HG03558 (cell line): ENCODE measurements around the gene AHDC1.

Source experiments
- ATAC-seq: cut with Tn5 transposase; IDR thresholded peaks from one replicate; pipeline ENCODE4 v1.9.1; 2021; ENCODE audit warnings: moderate number of reproducible peaks; ENCODE audit not compliant: unreplicated experiment; ENCODE audit errors: extremely low read depth

AHDC1 gene

DNA sequence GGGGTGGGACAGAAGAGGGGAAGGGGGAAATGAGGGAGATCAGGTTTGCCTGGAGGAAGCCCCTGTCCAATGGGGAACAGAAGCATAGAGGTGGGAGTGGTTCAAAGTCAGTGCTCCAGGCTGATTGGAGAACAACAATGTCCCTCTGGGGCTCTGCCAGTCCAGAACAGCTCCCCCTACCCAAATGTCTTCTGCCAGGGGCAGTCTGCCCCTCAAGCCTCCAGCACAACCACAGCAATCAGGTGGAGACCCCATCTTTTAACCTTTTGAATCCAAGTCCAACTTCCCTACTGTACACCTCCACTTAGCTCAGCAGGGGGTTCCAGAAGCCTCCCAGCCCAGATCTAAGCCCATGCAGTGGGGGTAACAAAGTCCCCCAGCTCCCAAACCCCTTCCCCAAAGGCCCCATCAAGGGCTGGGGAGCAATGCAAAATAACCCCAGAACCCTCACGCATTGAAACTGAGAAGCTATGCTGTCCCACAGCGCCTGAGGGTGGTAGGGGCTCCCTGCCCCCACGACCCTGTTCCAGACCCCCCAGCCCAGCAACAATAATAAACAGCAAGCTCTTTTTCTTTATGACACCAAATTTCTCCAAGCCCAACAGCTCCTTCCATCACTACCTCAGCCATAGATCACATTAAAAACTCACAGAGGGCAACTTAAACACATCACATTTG lies 3.3 kb downstream of the AHDC1 start:
- no peak for ATAC-seq

GRCh38 chr1:27599605-27600497 lies 4.1 kb downstream of the AHDC1 start:
- no peak for ATAC-seq

GRCh38 chr1:27598902-27599528 lies 4.9 kb downstream of the AHDC1 start:
- no peak for ATAC-seq

DNA sequence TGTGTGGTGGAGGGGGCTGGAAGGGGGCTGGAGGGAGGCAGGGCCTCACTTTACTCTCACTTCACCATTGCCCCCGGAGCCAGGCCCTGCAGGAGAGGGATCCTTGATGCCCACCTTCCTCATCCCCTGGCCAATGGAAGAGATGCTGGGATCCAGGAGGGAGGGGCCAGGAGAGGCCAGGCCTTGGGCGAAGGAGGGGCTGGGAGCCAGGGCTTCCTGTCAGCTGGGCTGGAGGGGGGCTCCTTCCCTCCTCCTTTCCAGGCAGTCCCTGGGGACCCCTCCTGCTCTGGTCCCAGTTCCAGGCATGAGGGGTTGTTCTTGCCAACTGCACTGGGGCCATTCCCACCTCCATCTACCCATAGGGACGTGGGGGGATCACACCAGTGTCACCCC lies 5.7 kb downstream of the AHDC1 start:
- ATAC-seq: no peak

DNA sequence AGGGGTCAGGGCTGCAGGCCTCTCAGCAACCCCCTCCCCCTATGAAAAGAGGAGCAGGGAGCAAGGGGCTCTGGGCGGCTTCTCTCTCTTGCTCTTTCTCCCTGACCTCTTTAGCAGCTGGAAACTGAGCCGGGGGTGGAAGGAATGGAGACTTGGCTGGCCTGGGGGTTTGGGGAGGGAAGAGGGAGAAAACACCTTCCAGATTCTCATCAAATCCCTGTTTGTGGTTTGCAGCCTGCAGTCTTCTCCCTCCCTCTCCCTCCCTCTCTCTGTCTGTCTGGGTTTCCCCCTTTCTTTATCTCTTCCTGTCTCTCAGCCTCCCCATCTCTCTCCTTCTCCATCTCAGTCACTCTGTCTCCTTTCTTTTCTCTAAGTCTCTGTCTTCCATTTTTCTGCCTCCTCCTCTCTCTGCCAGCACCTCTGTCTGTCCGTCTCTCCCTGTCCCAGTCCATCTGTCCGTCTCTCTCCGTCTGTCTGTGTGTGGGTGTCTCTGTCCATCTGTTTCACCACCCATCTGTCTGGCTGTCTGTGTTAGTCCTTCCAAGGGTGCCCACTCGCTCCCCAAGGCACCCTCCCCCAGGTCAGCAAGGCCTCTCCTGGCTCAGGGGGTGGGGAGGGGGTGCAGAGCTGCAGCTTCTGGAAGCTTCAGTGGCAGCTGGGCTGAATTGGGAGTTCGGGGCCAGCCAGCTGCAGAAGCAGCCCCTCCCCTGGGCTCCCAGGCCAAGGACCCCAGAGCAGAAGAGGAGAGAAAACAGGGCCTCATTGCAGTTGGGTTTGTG lies 6.2 kb downstream of the AHDC1 start:
- no peak for ATAC-seq

DNA sequence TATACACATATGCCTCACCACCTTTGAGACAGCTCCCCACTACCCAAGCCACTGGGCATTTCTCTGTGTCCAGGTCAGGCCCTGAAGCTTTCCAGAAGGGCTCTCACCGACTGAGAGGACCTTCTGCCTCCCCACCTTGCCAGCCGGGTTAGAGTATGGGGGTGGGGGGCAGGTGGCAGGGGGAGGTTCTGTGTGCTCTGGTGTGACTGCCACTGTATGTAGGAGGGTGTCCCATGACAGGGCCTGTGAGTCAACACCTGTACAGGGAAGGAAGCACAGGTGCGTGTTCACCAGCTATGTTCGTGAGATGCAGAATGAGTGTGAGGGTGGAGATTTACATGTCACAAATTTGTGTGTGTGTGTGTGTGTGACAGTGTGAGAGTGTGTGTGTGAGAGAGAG lies 7.0 kb downstream of the AHDC1 start:
- no peak for ATAC-seq

GRCh38 chr1:27596261-27596660 lies 7.7 kb downstream of the AHDC1 start:
- no peak for ATAC-seq

DNA sequence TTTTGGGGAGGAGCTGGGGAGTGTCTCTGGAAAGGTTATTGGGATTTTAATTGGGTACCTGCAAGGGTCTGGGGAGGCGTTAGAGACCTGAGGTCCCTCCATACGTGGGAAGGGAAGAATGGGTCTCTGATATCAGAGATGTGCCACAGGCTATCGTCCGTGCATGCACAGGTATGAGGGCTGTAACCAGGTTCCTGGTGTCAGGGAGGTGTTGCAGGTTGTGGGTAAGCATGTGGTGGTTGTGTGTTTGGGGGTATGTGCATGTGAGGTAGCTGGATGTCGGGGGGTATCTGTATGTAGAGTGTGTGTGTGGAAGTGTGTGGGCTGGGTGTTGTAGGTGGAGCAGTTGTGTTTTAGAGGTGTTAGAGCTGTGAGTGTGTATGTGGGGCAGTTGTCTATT lies 8.3 kb downstream of the AHDC1 start:
- ATAC-seq: no peak

- no peak for ATAC-seq
These were observed 9.1 kb downstream of the AHDC1 start for GRCh38 chr1:27594564-27595510.

GRCh38 chr1:27593678-27594563 lies 10.0 kb downstream of the AHDC1 start:
- ATAC-seq: no peak

DNA sequence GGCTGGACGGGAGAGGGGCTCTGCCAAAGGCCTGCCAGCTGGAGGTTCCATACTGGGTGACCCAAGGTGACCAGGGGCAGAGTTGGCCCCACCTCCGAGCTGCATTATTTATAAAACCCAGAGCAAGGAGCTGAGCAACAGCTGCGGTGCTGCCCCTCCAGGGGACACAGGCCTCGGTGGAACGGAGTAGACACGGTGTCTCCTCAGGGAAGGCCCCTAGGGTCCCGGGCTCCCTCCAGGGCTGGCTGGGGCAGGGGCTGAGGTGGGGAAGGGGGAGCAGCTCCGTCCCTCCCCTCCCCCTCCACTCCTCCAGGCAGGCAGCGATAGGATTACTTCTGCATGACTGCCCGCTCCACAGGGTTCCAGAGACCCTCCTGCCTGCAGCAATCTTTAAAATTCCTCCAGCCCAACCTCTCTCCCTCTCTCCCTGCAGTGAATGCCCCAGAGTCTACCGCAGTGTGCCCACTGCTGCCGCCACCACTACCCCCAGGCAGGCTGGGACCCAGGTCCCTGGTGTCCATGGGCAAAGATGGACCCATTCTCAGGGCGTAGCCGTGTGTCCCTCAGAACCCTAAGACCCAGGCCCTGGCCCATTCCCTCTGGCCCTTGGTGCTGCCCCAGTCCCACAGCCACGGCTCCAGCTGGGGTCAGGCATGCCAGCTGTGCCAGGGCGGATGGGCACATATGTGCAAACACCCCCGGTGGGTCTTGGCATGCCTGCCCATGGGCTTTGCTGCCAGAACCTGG lies 10.8 kb downstream of the AHDC1 start:
- no peak for ATAC-seq

DNA sequence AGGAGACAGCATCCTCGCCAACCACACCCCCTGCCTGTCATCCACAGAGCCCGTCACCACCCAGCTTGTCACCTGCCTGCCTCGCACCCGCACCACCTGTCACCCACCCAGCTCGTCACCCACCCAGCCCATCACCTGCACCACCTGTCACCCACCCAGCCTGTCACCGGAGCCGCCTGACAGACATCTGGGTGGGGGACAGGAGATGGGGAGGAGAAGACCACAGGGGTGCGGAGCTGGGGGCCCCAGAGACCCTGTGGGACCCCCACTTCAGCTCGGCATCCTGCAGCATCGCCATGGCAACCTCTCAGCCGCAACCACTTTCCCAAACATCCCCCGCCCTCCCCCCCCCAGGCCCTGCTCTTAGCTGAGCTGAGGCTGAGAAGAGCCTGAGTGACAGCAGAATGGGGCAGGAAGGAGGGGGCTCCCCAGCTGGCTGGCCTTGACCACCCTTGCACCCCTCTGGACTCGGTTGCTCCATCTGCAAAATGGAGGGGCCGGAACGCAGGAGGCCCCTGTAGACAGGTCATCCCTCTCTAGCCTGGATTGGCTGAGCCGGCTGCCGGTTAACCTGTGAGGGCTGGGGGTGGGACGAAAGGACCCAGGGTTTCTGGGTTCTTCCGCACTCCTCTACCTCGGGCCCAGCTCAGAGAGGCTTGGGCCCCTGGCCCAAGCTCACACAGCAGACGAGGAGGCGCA lies 11.6 kb downstream of the AHDC1 start:
- ATAC-seq: no peak

DNA sequence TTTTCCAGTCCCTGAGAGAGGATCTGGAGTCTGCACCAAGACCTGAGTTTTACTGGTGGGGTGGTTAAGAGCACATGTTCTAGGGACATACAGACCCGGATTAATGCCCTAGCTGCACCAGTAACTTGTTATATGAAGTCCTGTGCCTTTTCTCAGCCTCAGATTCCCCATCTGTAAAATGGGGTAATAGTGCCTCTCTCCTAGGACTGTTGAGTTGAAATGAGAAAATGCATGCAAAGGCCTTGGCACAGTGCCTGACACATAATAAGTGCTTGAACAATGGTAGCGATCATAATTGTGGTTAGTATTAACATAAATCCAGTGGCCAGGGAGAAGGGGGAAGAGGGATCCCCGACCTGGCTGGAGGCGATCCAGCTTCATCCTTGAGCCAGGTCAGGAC lies 12.3 kb downstream of the AHDC1 start:
- no peak for ATAC-seq

DNA sequence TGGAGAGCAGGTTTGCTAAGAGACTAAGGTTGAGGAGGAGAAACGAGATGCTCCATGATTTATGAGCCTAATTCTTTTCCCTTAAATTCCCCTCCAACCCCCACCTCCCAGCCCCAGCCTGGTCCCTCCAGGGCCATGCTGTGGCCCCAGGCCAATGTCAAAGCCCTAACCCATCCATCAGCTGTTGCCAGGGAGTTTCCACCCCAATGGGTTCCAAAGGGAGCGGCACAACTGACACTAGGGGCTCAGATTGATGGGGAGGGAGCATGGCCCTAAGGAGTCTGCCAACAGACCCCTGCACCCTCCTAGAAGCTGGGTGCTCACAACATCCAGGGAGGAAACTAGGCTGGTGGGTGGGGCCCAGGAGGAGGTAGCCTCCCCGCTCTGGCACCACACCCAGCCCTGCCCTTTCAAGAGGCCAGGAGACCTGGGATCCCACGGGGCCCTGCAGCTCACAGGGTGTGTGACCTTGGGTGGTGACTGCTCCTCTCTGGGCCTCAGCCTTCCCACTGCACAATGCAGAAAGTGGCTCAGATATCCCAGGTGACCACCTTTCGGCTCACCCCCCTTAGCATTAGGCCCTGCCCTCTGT lies 12.9 kb downstream of the AHDC1 start:
- no peak for ATAC-seq

GRCh38 chr1:27589841-27590426 lies 14.0 kb downstream of the AHDC1 start:
- ATAC-seq: no peak

DNA sequence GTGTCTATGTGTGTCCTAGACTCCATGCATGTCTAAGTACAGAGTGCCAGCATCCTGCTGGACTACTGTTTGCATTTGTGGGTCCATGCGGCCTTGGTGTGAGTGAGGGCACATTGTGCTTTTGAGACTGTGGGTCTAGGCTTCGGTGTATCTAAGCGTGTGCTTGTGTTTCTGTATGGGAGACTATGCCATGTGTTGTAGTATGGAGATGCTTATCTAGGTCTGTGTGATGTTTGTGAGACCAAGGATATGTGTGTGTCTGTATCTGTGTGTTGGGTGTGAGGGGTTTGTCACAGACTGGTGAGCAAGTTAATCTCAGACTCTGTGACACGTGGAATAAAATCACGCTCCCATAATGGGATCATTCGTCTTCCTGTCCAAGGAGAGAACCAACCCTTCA lies 14.5 kb downstream of the AHDC1 start:
- no peak for ATAC-seq
